Adrenal gland (tissue), 5 donors: Measurements from ENCODE around the gene CARMIL3.

Experiments used
- POLR2A ChIP-seq, 2 donors: fragments of 450-650 bp; IDR thresholded peaks; one replicate each; pipeline ENCODE4 v1.6.1; 2017; ENCODE audit warnings: antibody characterized with exemption in 2 of 2, mild to moderate bottlenecking in 2 of 2, moderate library complexity in 1 of 2
- TF ChIP-seq, protein P1 (sequence below), 6 experiments: fragments of 450-650 bp in 4 of 6; fragments of 200-600 bp in 2 of 6; sonication (generic) in 1 of 6; IDR thresholded peaks; 1 replicate in 5 of 6; 2 replicates in 1 of 6; pipeline versions ENCODE4 v1.5.1 to v1.8.0; 2016 to 2021; ENCODE audit warnings: antibody characterized with exemption in 6 of 6, mild to moderate bottlenecking in 2 of 6, moderate library complexity in 1 of 6
- donor health status: DM: no; HTN: no; CAD: no.

DNA sequence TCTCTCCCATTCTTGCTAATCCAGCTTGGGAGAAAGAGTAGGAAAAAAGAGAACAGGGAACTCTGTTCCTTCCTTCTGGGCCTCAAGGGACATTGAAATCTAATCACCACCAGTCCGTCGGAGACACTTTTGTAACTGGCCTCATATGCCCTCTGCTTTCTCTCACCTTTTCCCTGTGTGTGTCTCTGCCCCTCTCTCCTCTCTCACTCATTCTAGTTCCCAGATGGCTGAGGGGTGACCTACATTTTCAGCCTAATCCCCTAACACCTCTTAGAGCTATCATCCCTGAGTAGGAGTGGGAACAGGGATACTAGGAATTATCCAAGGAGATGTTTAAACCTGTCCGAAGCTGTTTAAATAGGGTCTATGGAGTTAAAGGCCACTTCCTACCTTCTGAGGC, 33.4 kb downstream of the CARMIL3 start:
- TF ChIP-seq, protein P1, sequence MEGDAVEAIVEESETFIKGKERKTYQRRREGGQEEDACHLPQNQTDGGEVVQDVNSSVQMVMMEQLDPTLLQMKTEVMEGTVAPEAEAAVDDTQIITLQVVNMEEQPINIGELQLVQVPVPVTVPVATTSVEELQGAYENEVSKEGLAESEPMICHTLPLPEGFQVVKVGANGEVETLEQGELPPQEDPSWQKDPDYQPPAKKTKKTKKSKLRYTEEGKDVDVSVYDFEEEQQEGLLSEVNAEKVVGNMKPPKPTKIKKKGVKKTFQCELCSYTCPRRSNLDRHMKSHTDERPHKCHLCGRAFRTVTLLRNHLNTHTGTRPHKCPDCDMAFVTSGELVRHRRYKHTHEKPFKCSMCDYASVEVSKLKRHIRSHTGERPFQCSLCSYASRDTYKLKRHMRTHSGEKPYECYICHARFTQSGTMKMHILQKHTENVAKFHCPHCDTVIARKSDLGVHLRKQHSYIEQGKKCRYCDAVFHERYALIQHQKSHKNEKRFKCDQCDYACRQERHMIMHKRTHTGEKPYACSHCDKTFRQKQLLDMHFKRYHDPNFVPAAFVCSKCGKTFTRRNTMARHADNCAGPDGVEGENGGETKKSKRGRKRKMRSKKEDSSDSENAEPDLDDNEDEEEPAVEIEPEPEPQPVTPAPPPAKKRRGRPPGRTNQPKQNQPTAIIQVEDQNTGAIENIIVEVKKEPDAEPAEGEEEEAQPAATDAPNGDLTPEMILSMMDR (IDR thresholded peaks at IDR 0.05), result no peak
- TF ChIP-seq POLR2A (IDR thresholded peaks at IDR 0.05), result no peak
